ENCODE results near the gene DNAAF9.

The DNAAF9 gene

GRCh38 chr20:3403741-3404140, 3.7 kb downstream of the DNAAF9 start:
- ATAC-seq: no peak
- no peak for TF ChIP-seq POU6F1 (CRISPR knock-in tag; IDR thresholded peaks at IDR 0.05; ENCODE audit: borderline replicate concordance, low read depth)
- TF ChIP-seq ZNF70 (CRISPR knock-in tag; IDR thresholded peaks at IDR 0.05): no peak
- no peak for TF ChIP-seq ZNF8 (CRISPR knock-in tag; IDR thresholded peaks at IDR 0.05)
- TF ChIP-seq ISL1 (CRISPR knock-in tag; IDR thresholded peaks at IDR 0.05): no peak
- no peak for TF ChIP-seq RARB (CRISPR knock-in tag; IDR thresholded peaks at IDR 0.05)
- no peak for TF ChIP-seq PPARA (CRISPR knock-in tag; IDR thresholded peaks at IDR 0.05; ENCODE audit: borderline replicate concordance)
- TF ChIP-seq ZFP3 (CRISPR knock-in tag; IDR thresholded peaks at IDR 0.05): no peak
- TF ChIP-seq ESRRG (CRISPR knock-in tag; IDR thresholded peaks at IDR 0.05): no peak
- TF ChIP-seq SNAI2 (CRISPR knock-in tag; IDR thresholded peaks at IDR 0.05): no peak
- no peak for TF ChIP-seq ZFP30 (CRISPR knock-in tag; IDR thresholded peaks at IDR 0.05)
- TF ChIP-seq ZNF565 (CRISPR knock-in tag; conservative IDR thresholded peaks at IDR 0.05; ENCODE audit: low read depth): no peak
- TF ChIP-seq PATZ1 (CRISPR knock-in tag; IDR thresholded peaks at IDR 0.05; ENCODE audit: borderline replicate concordance): no peak
- no peak for TF ChIP-seq ZC3H10 (CRISPR knock-in tag; IDR thresholded peaks at IDR 0.05)

- TF ChIP-seq OSR1 (CRISPR knock-in tag; IDR thresholded peaks at IDR 0.05): no peak
- no peak for TF ChIP-seq CREB5 (CRISPR knock-in tag; IDR thresholded peaks at IDR 0.05; ENCODE audit: low read depth)
- no peak for TF ChIP-seq PATZ1 (CRISPR knock-in tag; IDR thresholded peaks at IDR 0.05; ENCODE audit: borderline replicate concordance)
- TF ChIP-seq CSDC2 (CRISPR knock-in tag; IDR thresholded peaks at IDR 0.05): no peak
- no peak for TF ChIP-seq ARNTL (CRISPR knock-in tag; IDR thresholded peaks at IDR 0.05; ENCODE audit: borderline replicate concordance, low read depth)
- TF ChIP-seq ZNF70 (CRISPR knock-in tag; IDR thresholded peaks at IDR 0.05): no peak
- no peak for TF ChIP-seq ZNF565 (CRISPR knock-in tag; conservative IDR thresholded peaks at IDR 0.05; ENCODE audit: low read depth)
- TF ChIP-seq TSHZ2 (CRISPR knock-in tag; IDR thresholded peaks at IDR 0.05): no peak
- TF ChIP-seq PPARA (CRISPR knock-in tag; IDR thresholded peaks at IDR 0.05; ENCODE audit: borderline replicate concordance): no peak
- no peak for TF ChIP-seq POU6F1 (CRISPR knock-in tag; IDR thresholded peaks at IDR 0.05; ENCODE audit: borderline replicate concordance, low read depth)
- no peak for TF ChIP-seq ZFP3 (CRISPR knock-in tag; IDR thresholded peaks at IDR 0.05)
- TF ChIP-seq TOX (CRISPR knock-in tag; IDR thresholded peaks at IDR 0.05; ENCODE audit: borderline replicate concordance): no peak
- no peak for TF ChIP-seq SNAI2 (CRISPR knock-in tag; IDR thresholded peaks at IDR 0.05)
- no peak for TF ChIP-seq GLIS3 (CRISPR knock-in tag; IDR thresholded peaks at IDR 0.05)
- TF ChIP-seq RARB (CRISPR knock-in tag; IDR thresholded peaks at IDR 0.05): no peak
- TF ChIP-seq CSRNP3 (CRISPR knock-in tag; IDR thresholded peaks at IDR 0.05): no peak
- no peak for TF ChIP-seq ZNF8 (CRISPR knock-in tag; IDR thresholded peaks at IDR 0.05)
- TF ChIP-seq ZFP30 (CRISPR knock-in tag; IDR thresholded peaks at IDR 0.05): no peak
- TF ChIP-seq BACH2 (CRISPR knock-in tag; IDR thresholded peaks at IDR 0.05; ENCODE audit: borderline replicate concordance): no peak
- ATAC-seq: no peak
These were observed 5.0 kb downstream of the DNAAF9 start for GRCh38 chr20:3402453-3402852.
